NCI-H524 treated with DMSO at 0.1 percent for 48 hours (cell line): ENCODE measurements around the gene ZNF362.

Source experiments
- DNase-seq: peaks from one replicate; lab custom pipeline; 2025; lab: John Stamatoyannopoulos, UW

The ZNF362 gene

GRCh38 chr1:33268927-33269610, 12.8 kb downstream of the ZNF362 start:
- no peak for DNase-seq

- DNase-seq: no peak
Observed at GRCh38 chr1:33269621-33270020, 13.3 kb downstream of the ZNF362 start.

- DNase-seq: no peak
Observed at GRCh38 chr1:33270379-33270778, 14.1 kb downstream of the ZNF362 start.

- no peak for DNase-seq
Observed at GRCh38 chr1:33270808-33271465, 14.6 kb downstream of the ZNF362 start.

- DNase-seq: no peak
Observed at GRCh38 chr1:33271666-33272505, 15.6 kb downstream of the ZNF362 start.

GRCh38 chr1:33272509-33272908, 16.2 kb downstream of the ZNF362 start:
- DNase-seq: no peak

GRCh38 chr1:33272930-33273329, 16.6 kb downstream of the ZNF362 start:
- DNase-seq: no peak

- no peak for DNase-seq
Observed at GRCh38 chr1:33273406-33273805, 17.1 kb downstream of the ZNF362 start.

- DNase-seq: no peak
Observed at GRCh38 chr1:33273961-33274371, 17.7 kb downstream of the ZNF362 start.

- DNase-seq: no peak
Observed at GRCh38 chr1:33274446-33274845, 18.2 kb downstream of the ZNF362 start.

GRCh38 chr1:33275195-33275594, 18.9 kb downstream of the ZNF362 start:
- DNase-seq: no peak

GRCh38 chr1:33275706-33276572, 19.6 kb downstream of the ZNF362 start:
- DNase-seq: no peak

GRCh38 chr1:33276573-33277298, 20.4 kb downstream of the ZNF362 start:
- DNase-seq: no peak

- no peak for DNase-seq
Observed at GRCh38 chr1:33277488-33278084, 21.3 kb downstream of the ZNF362 start.

- DNase-seq: no peak
Observed at GRCh38 chr1:33280091-33280661, 23.9 kb downstream of the ZNF362 start.

GRCh38 chr1:33281554-33282303, 25.4 kb downstream of the ZNF362 start:
- DNase-seq: no peak

GRCh38 chr1:33282791-33283190, 26.5 kb downstream of the ZNF362 start:
- no peak for DNase-seq

- no peak for DNase-seq
Observed at GRCh38 chr1:33284049-33284448, 27.8 kb downstream of the ZNF362 start.

GRCh38 chr1:33286451-33287185, 30.3 kb downstream of the ZNF362 start:
- no peak for DNase-seq
